ENCODE results near the gene PWP1.

Gene PWP1

GRCh38 chr12:107736914-107737313, 51.3 kb downstream of the PWP1 start:
- DNase-seq, result no peak

- no peak for DNase-seq
Observed at GRCh38 chr12:107748472-107748871, 62.9 kb downstream of the PWP1 start.

DNA sequence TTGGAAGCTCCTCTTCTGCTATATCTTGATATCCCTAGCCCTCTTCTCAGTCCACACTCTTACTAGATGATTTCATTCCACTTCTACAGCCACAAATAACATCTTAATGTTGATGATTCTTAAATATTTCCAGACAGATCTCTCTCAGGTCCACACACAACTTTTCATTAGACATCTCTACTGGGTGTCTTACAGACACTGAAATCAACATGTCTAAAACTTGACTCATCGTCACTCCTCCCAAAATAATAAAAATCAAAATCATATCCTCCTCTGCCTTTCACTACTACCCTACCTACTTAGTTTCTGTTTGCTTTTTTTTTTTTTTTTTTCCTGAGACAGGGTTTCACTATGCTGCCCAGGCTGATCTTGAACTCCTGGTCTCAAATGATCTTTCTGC, 63.5 kb downstream of the PWP1 start:
- DNase-seq, result no peak

- DNase-seq, result no peak
Observed at GRCh38 chr12:107759410-107759809, 73.8 kb downstream of the PWP1 start.

- no peak for DNase-seq
Observed at GRCh38 chr12:107760207-107760808, 74.7 kb downstream of the PWP1 start.

DNA sequence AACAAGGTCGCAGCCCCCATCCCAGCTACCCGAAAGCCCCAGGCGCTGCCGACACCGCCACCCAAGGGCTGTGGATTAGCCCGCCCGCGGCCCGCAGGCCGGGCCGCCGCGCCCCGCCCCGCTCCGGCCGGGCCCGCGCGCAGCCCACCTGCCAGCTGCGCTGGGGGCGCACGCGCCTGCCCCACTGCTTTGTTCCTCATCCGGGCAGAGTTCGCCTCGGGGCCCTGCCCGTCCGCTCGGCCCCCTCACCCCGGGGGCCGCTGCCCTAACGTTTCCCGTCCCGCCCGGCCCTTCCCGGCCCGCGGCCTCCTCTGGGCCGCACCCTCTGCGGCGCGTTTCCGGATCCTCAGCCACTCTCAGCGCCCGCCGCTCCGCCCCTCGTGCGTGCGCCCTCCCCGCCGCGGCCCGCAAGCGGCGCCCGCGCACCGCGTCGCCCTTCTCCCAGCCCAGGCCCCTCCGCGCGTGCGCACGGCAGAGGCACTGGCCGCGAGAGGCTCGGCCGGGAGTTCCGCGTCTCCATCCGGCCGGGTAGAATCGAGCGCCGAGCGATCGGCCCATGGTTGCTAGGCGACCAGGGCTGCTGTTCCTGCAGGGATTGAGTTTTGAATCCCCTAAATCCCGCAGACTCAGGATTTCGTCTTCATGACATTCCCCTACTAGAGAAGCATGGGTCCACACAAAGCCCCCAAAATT, 75.4 kb downstream of the PWP1 start, which contains the start of gene PRDM4:
Gene PRDM4, minus strand, starts transcription at position 329 of the 693 bp plus-strand sequence. CDS start 622 bp downstream, outside the sequence.
- peak; percentile 50 for DNase-seq

DNA sequence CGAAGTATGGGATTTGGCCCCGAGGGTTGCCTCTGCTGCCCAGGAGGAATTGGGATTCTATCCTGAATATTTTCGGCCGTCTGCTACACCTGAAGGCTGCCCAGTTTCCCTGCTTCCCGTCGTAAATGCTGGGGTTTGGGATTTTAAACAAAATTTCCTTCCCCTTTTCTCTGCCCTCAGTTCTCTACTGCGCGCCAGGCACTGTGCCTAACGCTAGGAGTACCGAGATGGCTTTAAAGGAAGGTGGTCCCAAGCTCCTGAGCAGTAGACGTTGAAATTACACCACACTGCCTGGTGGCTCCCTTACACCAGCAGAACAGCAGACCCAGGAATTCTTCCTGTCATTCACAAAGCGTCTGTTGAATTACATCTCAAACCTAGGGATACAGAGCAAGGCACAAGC, 75.9 kb downstream of the PWP1 start:
- no peak for DNase-seq

All from NCI-H1436 treated with DMSO at 0.1 percent for 48 hours (cell line).